HCT116 (cell line): Measurements from ENCODE around the gene ERC1. TPM values are rescaled to one million over a fixed set of nuclear protein-coding genes. Genes with fewer than 3 reads are reported as not detected.

Source experiments
- ATAC-seq: fragments of 200-7000 bp; cut with Tn5 transposase; 2 replicates; pipeline ENCODE4 v1.9.1; 2020; ENCODE audit warnings: mild to moderate bottlenecking, moderate library complexity
- BruUV-seq: library from RNA; stranded (reverse); fragments of 400-500 nt; replicated peaks from 2 replicates; lab custom pipeline; 2021; lab: Mats Ljungman, UMichigan
- CTCF ChIA-PET: fragments of 300-600 bp; sonication (Branson Sonifier 250); formaldehyde crosslinking; loops from one replicate; lab custom pipeline; 2021; ENCODE audit warnings: antibody characterized with exemption; lab: Charles Lee
- POLR2A ChIA-PET: fragments of 300-600, 350-600 bp; sonication (Branson Sonifier 250); formaldehyde crosslinking; loops from one replicate; lab custom pipeline; 2021; ENCODE audit warnings: antibody characterized with exemption; lab: Charles Lee
- RAD21 ChIA-PET, 2 experiments: fragments of 300-600 bp; sonication (Branson Sonifier 250); formaldehyde crosslinking; loops; one replicate each; lab custom pipeline; 2023; ENCODE audit warnings: low total read pairs in 2 of 2; ENCODE audit not compliant: uncharacterized antibody in 2 of 2, unreplicated experiment in 2 of 2, low non-redundant PET in 1 of 2; lab: Charles Lee
- DNase-seq: peaks from one replicate; pipeline ENCODE4 v3.0.0-alpha.2; 2010; ENCODE audit warnings: low read depth, low spot score
- H2AFZ ChIP-seq: fragments of 200-600 bp; shearing (Covaris generic), sonication (generic); 2 replicates; pipeline ENCODE4 v1.6.1; 2017; ENCODE audit warnings: low read depth, mixed run types, mixed read lengths, antibody characterized with exemption, low read length; ENCODE audit not compliant: poor library complexity, severe bottlenecking
- H3K27ac ChIP-seq: 2 replicates; pipeline ENCODE4 v1.5.1; 2012; ENCODE audit warnings: low read depth, low read length
- H3K27me3 ChIP-seq: fragments of 200-600 bp; sonication (generic); 2 replicates; pipeline ENCODE4 v1.6.1; 2016; ENCODE audit warnings: mixed run types, low read length, mixed read lengths; ENCODE audit not compliant: insufficient read depth
- H3K36me3 ChIP-seq, 2 experiments: fragments of 200-500 bp in 1 of 2; fragments of 200-600 bp in 1 of 2; sonication (Bioruptor generic) in 1 of 2; sonication (generic) in 1 of 2; 2 replicates each; pipeline versions ENCODE4 v1.5.1 to v1.6.1; 2014 to 2016; ENCODE audit warnings: low read length in 2 of 2, inconsistent platforms in 1 of 2, mixed read lengths in 1 of 2, mixed run types in 1 of 2; ENCODE audit not compliant: insufficient read depth in 2 of 2, control insufficient read depth in 1 of 2
- H3K4me1 ChIP-seq, 2 experiments: fragments of 200-600 bp in 1 of 2; sonication (generic) in 1 of 2; 2 replicates each; pipeline versions ENCODE4 v1.5.1 to v1.6.1; 2012 to 2017; ENCODE audit warnings: low read length in 2 of 2, inconsistent platforms in 1 of 2, mild to moderate bottlenecking in 1 of 2, mixed read lengths in 1 of 2, mixed run types in 1 of 2, moderate library complexity in 1 of 2; ENCODE audit not compliant: insufficient read depth in 2 of 2, control insufficient read depth in 1 of 2
- H3K4me2 ChIP-seq: fragments of 200-600 bp; sonication (generic); 2 replicates; pipeline ENCODE4 v1.6.1; 2017; ENCODE audit warnings: mixed run types, low read length, mixed read lengths
- H3K4me3 ChIP-seq, 2 experiments: fragments of 200-600 bp in 1 of 2; sonication (generic) in 1 of 2; replicated peaks in 1 of 2; 2 replicates each; pipeline ENCODE4 v1.5.1; 2011 to 2016; ENCODE audit warnings: low read length in 2 of 2, control low read depth in 1 of 2, low read depth in 1 of 2, mild to moderate bottlenecking in 1 of 2, mixed read lengths in 1 of 2, mixed run types in 1 of 2
- H3K79me2 ChIP-seq: fragments of 200-600 bp; sonication (generic); 2 replicates; pipeline ENCODE4 v1.6.1; 2017; ENCODE audit warnings: mild to moderate bottlenecking, mixed run types, low read length, moderate library complexity, mixed read lengths; ENCODE audit not compliant: insufficient read depth
- H3K9ac ChIP-seq: fragments of 200-600 bp; sonication (generic); 2 replicates; pipeline ENCODE4 v1.6.1; 2016; ENCODE audit warnings: low read length, mixed read lengths
- H3K9me2 ChIP-seq: fragments of 200-600 bp; sonication (generic), shearing (Covaris generic); 2 replicates; pipeline ENCODE4 v1.6.1; 2017; ENCODE audit warnings: mixed run types, mild to moderate bottlenecking, moderate library complexity; ENCODE audit not compliant: insufficient read depth
- H3K9me3 ChIP-seq, 2 experiments: fragments of 200-500 bp in 1 of 2; fragments of 200-600 bp in 1 of 2; sonication (Bioruptor generic) in 1 of 2; sonication (generic) in 1 of 2; 2 replicates each; pipeline ENCODE4 v1.6.1; 2014 to 2017; ENCODE audit warnings: low read length in 2 of 2, mixed read lengths in 2 of 2, inconsistent platforms in 1 of 2, low read depth in 1 of 2, mild to moderate bottlenecking in 1 of 2, mixed run types in 1 of 2, moderate library complexity in 1 of 2; ENCODE audit not compliant: control insufficient read depth in 1 of 2, insufficient read depth in 1 of 2
- H4K20me1 ChIP-seq: fragments of 200-600 bp; sonication (generic), shearing (Covaris generic); 2 replicates; pipeline ENCODE4 v1.6.1; 2017; ENCODE audit warnings: mixed run types, mild to moderate bottlenecking, moderate library complexity; ENCODE audit not compliant: insufficient read depth
- ATF3 ChIP-seq: IDR thresholded peaks from 2 replicates; pipeline ENCODE4 v1.6.1; 2012
- CBX3 ChIP-seq: IDR thresholded peaks from 2 replicates; pipeline ENCODE4 v1.6.1; 2012; ENCODE audit warnings: low read depth
- CEBPB ChIP-seq: IDR thresholded peaks from 2 replicates; pipeline ENCODE4 v1.6.1; 2012; ENCODE audit warnings: low read depth
- CTCF ChIP-seq, 3 experiments: fragments of 200-600 bp in 1 of 3; sonication (generic) in 1 of 3; IDR thresholded peaks in 2 of 3; conservative IDR thresholded peaks in 1 of 3; 2 replicates each; pipeline ENCODE4 v1.5.1; 2012 to 2017; ENCODE audit warnings: low read depth in 2 of 3, low read length in 2 of 3, antibody characterized with exemption in 1 of 3, borderline replicate concordance in 1 of 3, control low read depth in 1 of 3, mild to moderate bottlenecking in 1 of 3, mixed read lengths in 1 of 3, mixed run types in 1 of 3, moderate library complexity in 1 of 3; ENCODE audit not compliant: insufficient read depth in 1 of 3
- ELF1 ChIP-seq: IDR thresholded peaks from 2 replicates; pipeline ENCODE4 v1.6.1; 2012; ENCODE audit warnings: low read depth, borderline replicate concordance
- EZH2phosphoT487 ChIP-seq: fragments of 200-600 bp; IDR thresholded peaks from 2 replicates; pipeline ENCODE4 v1.6.1; 2018; ENCODE audit warnings: antibody characterized with exemption, borderline replicate concordance
- FOSL1 ChIP-seq: IDR thresholded peaks from 2 replicates; pipeline ENCODE4 v1.6.1; 2012; ENCODE audit warnings: low read depth
- MAX ChIP-seq: IDR thresholded peaks from 2 replicates; pipeline ENCODE4 v1.6.1; 2012
- POLR2AphosphoS5 ChIP-seq: IDR thresholded peaks from 2 replicates; pipeline ENCODE4 v1.6.1; 2011; ENCODE audit warnings: mild to moderate bottlenecking, low read depth, low read length, moderate library complexity
- RAD21 ChIP-seq: IDR thresholded peaks from 2 replicates; pipeline ENCODE4 v1.6.1; 2012; ENCODE audit warnings: low read depth, mild to moderate bottlenecking
- REST ChIP-seq: IDR thresholded peaks from 2 replicates; pipeline ENCODE4 v1.6.1; 2012; ENCODE audit warnings: low read depth
- SIN3A ChIP-seq: IDR thresholded peaks from 2 replicates; pipeline ENCODE4 v1.6.1; 2012; ENCODE audit warnings: low read depth
- ZFX ChIP-seq: fragments of 450-650 bp; IDR thresholded peaks from 2 replicates; pipeline ENCODE4 v1.6.1; 2017
- intact Hi-C: fragments of 100-400 bp; cut with micrococcal nuclease; formaldehyde crosslinking; loops from 2 replicates; pipeline ENCODE4 v1.10.0; 2022
- total RNA-seq: library from RNA; stranded (reverse); gene quantifications from one replicate; pipeline ENCODE4 v1.2.1, GENCODE V29; 2021; ENCODE audit not compliant: unreplicated experiment

The ERC1 gene
- total RNA-seq, 1 experiment from 2014 or later, result 41.9 TPM

- TF ChIP-seq CTCF (IDR thresholded peaks at IDR 0.05 in 2 of 3, conservative IDR thresholded peaks at IDR 0.05 in 1 of 3; ENCODE audit: borderline replicate concordance in 1 of 3, insufficient read depth in 1 of 3, low read depth in 2 of 3, low read length in 2 of 3) (no peak), CEBPB (no peak), SIN3A (no peak), RAD21 (no peak), ELF1 (no peak), FOSL1 (no peak)
Observed at GRCh38 chr12:1195513-1195912, 204.5 kb downstream of the ERC1 start (continued).

- DNase-seq (no peak), ATAC-seq (no peak)
- ChIA-PET RAD21 (no interaction called here), POLR2A (no interaction called here), CTCF (no interaction called here)
- TF ChIP-seq EZH2phosphoT487 (no peak), SIN3A (no peak), CBX3 (no peak), ZFX (no peak), RAD21 (no peak), FOSL1 (no peak), ELF1 (no peak), POLR2AphosphoS5 (no peak), ATF3 (no peak), REST (no peak), CTCF (IDR thresholded peaks at IDR 0.05 in 2 of 3, conservative IDR thresholded peaks at IDR 0.05 in 1 of 3; ENCODE audit: borderline replicate concordance in 1 of 3, insufficient read depth in 1 of 3, low read depth in 2 of 3, low read length in 2 of 3) (no peak), MAX (no peak)
- Histone ChIP-seq H3K4me1 (no peaks in the 10 kb centered on the region), H3K9me2 (no peaks in the 10 kb centered on the region), H2AFZ (no peak overlapping the region), H3K27ac (no peak overlapping the region), H3K27me3 (no peaks in the 10 kb centered on the region), H3K36me3 (no peaks in the 10 kb centered on the region; a peak in 1 of 4 replicates), H3K79me2 (no peaks in the 10 kb centered on the region), H3K4me3 (no peak overlapping the region), H3K9ac (no peak overlapping the region), H4K20me1 (no peaks in the 10 kb centered on the region), H3K4me2 (no peak overlapping the region), H3K9me3 (no peaks in the 10 kb centered on the region; a peak in 1 of 4 replicates)
- intact Hi-C loops, result no loop called here
- BruUV-seq, result no TSS peak
Observed at GRCh38 chr12:1197264-1198018, 206.4 kb downstream of the ERC1 start.
